A172 (cell line): ENCODE data around the gene DENND4B. TPM values are rescaled to one million over a fixed set of nuclear protein-coding genes. Genes with fewer than 3 reads are reported as not detected.

Experiments
- DNase-seq: peaks from one replicate; pipeline ENCODE4 v3.0.0-alpha.2; 2015; ENCODE audit warnings: low spot score
- total RNA-seq: library from RNA; depleted of rRNA; stranded (reverse); fragments of >200 nt; shearing (Covaris generic); gene quantifications from 2 replicates; pipeline ENCODE4 v1.2.3, GENCODE V29; 2014

The DENND4B gene
- total RNA-seq, 1 experiment from 2014 or later: 11.2 TPM

DNA sequence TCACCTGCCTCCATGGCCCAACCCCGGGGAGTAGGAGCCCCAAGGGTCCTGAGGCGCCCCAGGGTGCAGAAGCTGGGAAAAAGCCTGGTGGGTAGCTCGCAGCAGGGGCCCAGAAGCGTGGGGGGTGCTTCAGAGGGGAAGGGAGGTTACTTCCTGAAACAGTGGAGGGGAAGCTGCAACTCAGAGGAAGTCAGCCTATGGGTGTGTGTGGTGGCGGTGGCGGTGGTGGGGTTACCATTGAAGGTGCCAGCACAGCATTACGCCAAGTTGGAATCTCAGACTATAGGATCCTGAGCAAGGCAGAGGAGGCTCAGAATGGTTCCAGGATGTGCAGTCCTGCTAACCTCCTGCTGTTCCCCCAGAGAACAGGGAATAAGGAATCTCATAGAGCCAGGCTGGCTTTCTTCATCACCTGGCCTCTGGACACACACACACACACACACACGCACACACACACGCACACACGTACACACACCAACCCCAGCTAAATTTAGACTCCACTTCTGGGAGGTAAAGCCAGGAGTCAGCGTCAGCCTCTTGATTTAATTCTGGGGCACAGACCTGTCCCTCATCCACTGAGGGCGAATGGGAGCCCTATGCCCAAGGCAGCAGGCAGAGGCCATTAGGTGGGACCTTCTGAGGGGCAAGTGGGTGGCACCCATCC, 1.3 kb downstream of the DENND4B start:
- DNase-seq: no peak

DNA sequence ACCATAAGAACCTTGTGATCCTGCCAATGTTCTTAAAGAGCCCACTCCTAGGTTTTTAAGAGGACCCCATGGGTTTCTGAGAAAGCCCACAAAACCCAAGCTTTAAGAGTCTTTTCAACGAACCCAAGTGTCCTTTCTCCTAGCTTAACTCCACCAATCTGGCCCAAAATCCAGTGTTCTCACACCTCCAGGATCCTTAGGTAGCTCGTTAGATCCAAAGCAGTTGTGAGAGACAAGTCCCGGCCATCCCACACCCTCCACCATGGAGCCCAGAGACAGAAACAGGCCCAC, 1.7 kb downstream of the DENND4B start:
- DNase-seq: no peak

GRCh38 chr1:153944005-153944826, 2.3 kb downstream of the DENND4B start:
- DNase-seq: no peak

- no peak for DNase-seq
Measured at GRCh38 chr1:153942766-153943549, 3.6 kb downstream of the DENND4B start.

GRCh38 chr1:153941826-153942725, 4.4 kb downstream of the DENND4B start:
- no peak for DNase-seq

DNA sequence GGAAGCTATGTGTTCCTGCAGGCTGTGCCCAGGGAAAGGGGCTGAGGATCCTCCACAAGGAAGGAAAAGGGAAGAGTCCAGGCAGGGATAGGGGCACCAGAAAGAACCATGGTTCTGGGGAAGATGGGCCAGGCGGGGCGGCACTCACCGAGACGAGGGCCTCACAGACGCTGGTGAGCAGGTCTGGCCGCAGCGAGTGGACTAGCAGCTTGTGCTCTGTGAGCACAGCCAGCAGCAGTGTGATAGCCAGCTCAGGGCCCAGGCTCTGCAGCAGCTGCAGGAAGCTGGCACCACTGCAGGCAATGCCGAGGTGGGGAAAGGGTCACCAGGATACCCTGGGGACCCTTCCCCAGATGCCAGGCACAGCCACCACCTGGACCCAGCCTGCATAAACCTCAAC, 5.8 kb downstream of the DENND4B start:
- DNase-seq: no peak

DNA sequence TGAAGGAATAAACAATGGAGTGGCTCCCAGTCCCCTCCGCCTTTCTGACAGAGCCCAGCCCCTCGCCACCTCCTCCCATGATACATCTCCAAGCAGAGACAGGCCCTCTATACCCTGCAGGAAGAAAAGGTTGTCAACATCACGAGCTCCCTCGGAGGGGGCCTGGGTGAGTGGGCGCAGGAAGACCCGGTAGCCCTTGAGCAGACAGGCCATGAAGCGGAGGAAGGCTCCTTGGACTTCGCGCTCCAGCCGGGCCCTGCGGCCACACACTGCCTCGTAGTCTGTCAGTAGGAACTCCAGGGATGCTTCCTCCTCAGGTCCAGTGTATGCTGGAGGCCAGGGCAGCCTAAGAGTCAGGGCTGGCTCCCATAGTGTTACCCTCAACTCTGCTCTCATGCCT, 7.0 kb downstream of the DENND4B start:
- no peak for DNase-seq

DNA sequence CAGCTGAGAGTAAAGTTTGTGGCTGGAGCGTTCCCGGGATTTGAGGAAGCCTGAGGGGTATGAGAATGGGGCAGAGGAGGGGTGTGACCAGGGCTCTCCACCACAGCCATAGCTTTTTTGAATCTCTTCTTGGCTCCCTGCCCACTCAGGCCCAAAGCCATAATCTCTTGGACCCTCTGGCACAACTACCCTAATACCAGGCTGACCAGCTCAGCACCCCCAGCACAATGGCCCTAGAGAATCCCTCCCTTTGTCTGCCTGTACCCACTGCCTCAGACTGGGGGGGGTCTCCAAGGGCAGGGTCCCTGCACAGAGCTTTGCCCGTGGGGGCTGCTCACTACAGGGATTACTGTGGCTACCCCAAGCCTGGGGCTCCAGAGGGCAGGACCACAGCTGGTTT, 7.5 kb downstream of the DENND4B start:
- DNase-seq: no peak

- no peak for DNase-seq
Measured at GRCh38 chr1:153937331-153937730, 9.2 kb downstream of the DENND4B start.

DNA sequence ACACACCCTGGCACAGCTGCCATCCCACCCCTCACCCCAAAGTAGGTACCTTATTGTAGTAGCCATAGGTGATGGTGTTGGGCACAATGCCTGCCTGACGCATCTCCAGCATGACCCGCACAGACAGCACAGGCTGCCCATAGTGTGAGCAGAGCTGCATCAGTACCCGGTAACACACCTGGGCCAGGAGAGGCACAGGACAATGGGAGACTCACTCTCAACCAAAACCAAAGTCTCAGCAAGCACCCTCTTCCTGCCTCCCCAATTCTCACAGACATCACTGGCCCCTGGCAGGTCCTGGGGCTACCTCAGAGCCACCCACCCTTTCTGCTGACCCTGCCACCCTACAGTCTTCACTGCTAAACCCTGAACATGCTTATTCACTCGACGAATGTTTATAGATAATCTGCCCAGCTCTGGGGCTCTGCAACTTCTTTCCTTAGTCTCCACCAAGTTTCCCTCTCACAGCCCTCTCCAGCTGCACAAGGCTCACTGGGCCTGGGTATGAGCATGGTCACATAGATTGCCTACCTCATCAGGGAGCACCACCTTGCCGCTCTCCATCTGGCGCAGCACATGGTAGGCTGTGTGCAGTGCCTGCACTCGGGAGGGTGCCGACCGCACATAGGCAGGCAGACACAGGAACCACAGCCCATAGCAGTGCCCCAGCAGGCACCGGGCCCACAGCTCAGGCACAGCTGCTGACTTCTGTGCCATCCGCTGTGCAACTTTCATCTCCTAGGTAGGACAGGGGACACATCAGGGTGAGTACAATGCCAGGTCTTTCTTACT, 10.3 kb downstream of the DENND4B start:
- no peak for DNase-seq

DNA sequence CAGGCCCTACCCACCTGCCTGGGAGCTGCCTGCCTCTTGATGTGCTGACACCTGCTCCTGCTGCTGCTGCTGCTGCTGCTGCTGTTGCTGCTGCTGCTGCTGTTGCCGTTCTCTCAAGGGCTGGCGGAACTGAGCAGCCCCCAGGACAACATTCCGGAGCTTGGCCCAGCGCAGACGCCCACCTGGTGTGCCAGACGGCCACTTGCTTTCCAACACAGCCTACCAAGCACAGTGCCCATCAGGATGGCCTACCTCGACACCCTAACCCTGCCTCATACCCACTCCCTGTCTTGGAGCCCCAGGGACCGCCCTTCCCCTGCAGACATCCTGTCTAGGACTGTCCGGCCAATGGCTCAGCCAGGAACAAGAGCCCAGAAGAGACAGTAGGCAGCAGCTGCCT, 11.8 kb downstream of the DENND4B start:
- no peak for DNase-seq

DNA sequence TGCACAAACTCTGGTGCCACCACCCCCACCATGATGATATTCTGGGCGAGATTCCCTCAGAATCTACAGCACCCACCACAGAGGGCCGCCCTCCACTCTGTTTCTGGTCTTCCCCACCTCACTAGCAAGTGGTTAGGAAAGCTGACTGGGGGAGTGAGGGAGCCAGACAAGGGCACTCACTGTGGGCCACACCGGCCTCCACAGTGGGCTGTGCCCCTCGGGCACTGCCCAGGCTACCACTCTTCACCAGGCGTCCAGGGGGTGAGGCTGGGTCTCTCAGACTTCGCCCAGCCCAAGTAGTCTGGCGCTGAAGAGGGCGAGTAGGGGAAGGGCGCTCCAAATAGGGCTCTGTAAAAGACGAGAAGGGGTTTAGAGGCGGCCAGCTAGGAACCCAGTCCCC, 12.6 kb downstream of the DENND4B start:
- no peak for DNase-seq

DNA sequence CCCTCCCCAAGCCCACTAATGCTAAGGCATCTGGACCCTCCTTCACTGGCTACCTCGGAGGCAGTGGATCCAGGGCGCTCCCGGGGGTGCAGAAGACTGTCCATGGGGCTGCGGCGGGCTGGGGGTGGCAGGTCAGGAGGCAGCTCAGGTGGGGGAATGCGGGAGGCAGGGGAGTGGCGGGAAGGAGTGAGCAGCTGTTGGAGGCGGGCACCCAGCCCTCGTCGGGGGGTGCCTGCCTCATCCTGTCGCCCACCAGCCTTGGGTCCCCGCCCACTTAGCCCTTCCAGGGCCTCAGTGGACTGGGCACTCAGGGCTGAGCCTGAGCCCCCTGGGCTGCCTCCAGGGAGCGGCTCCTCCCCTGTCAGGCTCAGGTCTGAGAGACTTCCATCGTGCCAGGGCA, 13.1 kb downstream of the DENND4B start:
- no peak for DNase-seq

- DNase-seq: no peak
Measured at GRCh38 chr1:153932156-153933131, 14.1 kb downstream of the DENND4B start.

DNA sequence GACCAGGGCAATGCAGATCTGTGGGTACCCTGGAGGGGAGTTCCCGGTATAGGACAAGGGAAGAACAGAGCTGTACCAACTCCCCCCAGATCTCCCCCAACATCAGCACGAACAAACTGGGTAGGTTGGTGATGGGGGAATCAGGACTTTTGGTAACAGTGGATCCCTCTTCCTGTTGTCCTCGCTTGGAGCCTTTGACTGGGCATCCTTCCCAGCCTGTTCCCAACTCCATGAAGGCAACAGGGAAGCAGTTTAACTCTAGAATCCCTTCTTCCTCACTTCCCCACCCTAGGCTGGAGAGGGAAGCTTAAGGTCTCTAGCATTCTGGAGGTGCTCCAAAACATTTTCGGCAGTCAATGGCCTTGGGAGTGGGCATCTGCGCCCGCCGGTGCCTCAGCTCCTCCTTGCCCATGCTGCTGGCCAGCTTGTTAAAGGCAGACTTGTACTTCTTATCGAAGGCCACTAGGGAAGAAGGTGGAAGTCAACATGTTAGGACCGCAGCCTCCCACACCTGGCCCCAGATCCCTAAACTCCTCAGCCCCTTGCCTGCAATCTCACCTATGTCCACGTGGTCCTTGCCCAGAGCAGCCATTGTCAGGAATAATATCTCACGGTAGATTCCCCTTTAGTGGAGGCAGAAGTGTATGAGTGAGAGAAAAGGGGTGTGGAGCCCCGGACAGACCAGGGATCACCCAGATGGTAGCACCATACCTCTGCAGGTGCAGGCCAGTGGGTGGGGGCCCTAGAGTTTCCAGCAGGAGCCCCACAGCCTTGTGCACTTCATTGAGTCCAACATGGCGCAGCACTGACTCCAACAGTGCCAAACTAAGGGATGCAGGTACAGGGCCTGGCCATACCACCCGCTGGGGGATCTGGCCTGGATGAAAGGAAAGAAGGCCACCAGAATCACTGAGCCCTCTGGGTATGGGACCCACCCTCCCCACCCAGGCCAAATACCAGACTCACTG, 16.3 kb downstream of the DENND4B start:
- DNase-seq: no peak

DNA sequence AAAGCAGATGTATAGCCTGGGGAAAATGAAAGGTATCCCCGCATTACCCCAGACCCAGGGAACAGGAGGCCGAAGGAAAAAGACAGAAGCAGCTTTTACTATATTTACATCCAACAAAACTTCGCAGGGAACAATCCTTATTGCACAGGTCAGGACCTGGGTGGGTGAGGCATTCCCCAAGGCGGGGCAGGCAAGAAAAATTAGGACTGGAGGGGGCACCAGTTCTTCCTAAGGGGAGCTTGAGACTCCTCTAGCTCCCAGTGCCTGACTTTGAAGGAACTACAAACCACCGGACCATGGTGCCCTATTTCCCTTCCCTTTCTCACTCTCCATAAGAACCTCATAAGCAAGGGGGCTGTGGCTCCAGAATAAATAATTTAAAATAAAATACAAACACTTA, 17.1 kb downstream of the DENND4B start:
- no peak for DNase-seq

GRCh38 chr1:153928791-153929341, 17.7 kb downstream of the DENND4B start:
- DNase-seq: no peak

GRCh38 chr1:153928245-153928644, 18.3 kb downstream of the DENND4B start:
- no peak for DNase-seq
